GM19099 (cell line): ENCODE data around the gene TBRG4.

Experiments used
- POLR2A ChIP-seq: IDR thresholded peaks from 3 replicates; pipeline ENCODE4 v1.6.1; 2011; ENCODE audit warnings: low read depth; ENCODE audit not compliant: insufficient read length; ENCODE audit errors: extremely low read depth

The TBRG4 gene

GRCh38 chr7:45069444-45070253 is 41.8 kb downstream of the TBRG4 start:
- TF ChIP-seq POLR2A: no peak

GRCh38 chr7:45068236-45069023 is 43.1 kb downstream of the TBRG4 start:
- no peak for TF ChIP-seq POLR2A

- TF ChIP-seq POLR2A: no peak
Measured at GRCh38 chr7:45067582-45067981, 43.9 kb downstream of the TBRG4 start.

- no peak for TF ChIP-seq POLR2A
Measured at GRCh38 chr7:45066409-45066808, 45.1 kb downstream of the TBRG4 start.

GRCh38 chr7:45065031-45065995 is 46.2 kb downstream of the TBRG4 start:
- TF ChIP-seq POLR2A: no peak

- TF ChIP-seq POLR2A: no peak
Measured at GRCh38 chr7:45064047-45064725, 47.3 kb downstream of the TBRG4 start.

GRCh38 chr7:45061806-45062425 is 49.6 kb downstream of the TBRG4 start:
- no peak for TF ChIP-seq POLR2A

GRCh38 chr7:45061352-45061751 is 50.1 kb downstream of the TBRG4 start:
- TF ChIP-seq POLR2A: no peak

- TF ChIP-seq POLR2A: no peak
Measured at GRCh38 chr7:45060295-45060694, 51.2 kb downstream of the TBRG4 start.

GRCh38 chr7:45057878-45058277 is 53.6 kb downstream of the TBRG4 start:
- TF ChIP-seq POLR2A: no peak

- TF ChIP-seq POLR2A: no peak
Measured at GRCh38 chr7:45055594-45056219, 55.8 kb downstream of the TBRG4 start.

- no peak for TF ChIP-seq POLR2A
Measured at GRCh38 chr7:45055016-45055415, 56.5 kb downstream of the TBRG4 start.

GRCh38 chr7:45054442-45054841 is 57.1 kb downstream of the TBRG4 start:
- no peak for TF ChIP-seq POLR2A

GRCh38 chr7:45053941-45054340 is 57.6 kb downstream of the TBRG4 start:
- TF ChIP-seq POLR2A: no peak

- no peak for TF ChIP-seq POLR2A
Measured at GRCh38 chr7:45053401-45053800, 58.1 kb downstream of the TBRG4 start.
